ENCODE measurements around the gene LSR.

Gene LSR

GRCh38 chr19:35304036-35304435 lies 55.2 kb downstream of the LSR start:
- no peak for DNase-seq

- no peak for DNase-seq
Observed at GRCh38 chr19:35305181-35305580, 56.4 kb downstream of the LSR start.

GRCh38 chr19:35306473-35307246 lies 57.9 kb downstream of the LSR start:
- no peak for DNase-seq

- DNase-seq = no peak
Observed at GRCh38 chr19:35307931-35308330, 59.1 kb downstream of the LSR start.

DNA sequence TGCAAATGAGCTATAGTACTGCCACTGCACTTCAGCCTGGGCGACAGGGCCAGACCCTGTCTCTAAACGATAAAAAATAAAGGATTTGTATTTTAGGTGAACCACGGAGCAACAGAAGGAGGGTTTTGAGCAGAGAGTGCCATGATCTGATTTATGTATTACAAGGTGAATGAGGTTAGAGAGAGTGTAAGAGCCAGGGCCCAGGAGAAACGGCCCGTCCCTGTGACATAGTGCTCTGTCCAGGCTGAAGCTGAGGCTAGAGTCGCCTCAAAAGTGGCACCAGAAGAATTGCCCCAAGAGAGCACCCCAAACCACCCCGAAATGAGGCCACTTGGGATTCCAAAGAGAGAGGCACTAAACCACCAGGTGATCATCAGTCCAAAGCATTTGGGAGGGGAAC lies 60.1 kb downstream of the LSR start:
- no peak for DNase-seq

DNA sequence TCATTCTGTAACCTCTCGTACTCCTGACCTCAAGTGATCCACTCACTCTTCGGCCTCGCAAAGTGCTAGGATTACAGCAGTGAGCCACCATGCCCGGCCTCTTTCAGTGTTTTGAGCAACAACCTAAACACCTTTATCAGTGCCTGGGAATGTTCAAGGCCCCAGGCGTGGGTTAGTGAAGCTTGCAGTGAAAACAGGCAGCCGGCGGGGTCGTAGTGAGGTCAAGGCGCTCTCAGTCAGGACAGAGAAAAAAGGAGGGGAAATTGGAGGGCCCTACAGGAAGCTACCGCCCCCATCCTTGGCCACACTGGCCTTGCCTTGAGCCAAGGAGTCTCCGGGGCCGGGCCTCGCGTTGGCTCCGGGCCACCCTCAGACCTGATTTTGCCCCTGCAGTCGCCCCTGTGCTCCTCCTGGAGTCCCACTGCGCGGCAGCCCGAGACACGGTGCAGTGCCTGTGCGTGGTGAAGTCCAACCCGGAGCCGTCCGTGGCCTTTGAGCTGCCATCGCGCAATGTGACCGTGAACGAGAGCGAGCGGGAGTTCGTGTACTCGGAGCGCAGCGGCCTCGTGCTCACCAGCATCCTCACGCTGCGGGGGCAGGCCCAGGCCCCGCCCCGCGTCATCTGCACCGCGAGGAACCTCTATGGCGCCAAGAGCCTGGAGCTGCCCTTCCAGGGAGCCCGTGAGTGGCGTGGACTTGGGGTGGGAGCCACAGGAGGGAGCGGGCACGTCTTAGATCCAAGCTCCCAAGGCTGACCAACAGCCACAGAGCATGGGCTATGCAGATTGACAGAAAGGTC lies 60.9 kb downstream of the LSR start:
- no peak for DNase-seq

GRCh38 chr19:35310331-35310730 lies 61.5 kb downstream of the LSR start:
- DNase-seq = no peak

- no peak for DNase-seq
Observed at GRCh38 chr19:35310811-35311465, 62.1 kb downstream of the LSR start.

DNA sequence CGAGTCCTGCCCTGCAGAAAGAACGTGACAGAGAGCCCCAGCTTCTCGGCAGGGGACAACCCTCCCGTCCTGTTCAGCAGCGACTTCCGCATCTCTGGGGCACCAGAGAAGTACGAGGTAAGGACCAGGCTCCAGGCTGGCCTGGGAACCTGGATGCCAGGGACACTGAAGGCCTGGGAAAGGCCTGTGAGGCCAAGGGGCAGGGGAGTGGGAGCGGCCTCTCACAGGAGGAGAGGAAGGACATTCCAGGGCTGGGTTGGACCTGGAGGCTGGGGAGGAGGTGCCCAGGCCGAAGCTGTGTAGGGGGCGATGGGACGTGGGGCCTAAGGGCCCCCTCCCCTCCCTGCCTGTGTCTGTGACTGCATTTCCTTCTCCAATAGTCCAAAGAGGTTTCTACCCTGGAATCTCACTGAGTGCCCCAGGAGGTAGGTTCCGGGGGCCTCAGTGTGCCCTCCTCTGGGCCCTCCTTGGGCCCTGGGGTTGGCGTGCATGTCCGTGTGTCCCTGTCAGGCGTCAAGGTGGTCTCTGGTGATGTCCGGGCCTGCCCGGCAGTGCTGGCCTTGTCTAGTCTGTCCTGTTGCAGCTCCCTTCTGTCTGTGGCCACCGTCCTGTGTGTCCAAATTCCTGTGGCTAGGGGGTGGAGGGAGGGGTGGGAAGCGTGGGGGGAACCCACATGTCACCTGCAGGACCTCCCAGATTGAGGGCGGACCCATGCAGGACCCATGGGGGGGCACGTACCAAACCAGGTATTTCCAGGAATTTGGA lies 63.3 kb downstream of the LSR start:
- DNase-seq = no peak

DNA sequence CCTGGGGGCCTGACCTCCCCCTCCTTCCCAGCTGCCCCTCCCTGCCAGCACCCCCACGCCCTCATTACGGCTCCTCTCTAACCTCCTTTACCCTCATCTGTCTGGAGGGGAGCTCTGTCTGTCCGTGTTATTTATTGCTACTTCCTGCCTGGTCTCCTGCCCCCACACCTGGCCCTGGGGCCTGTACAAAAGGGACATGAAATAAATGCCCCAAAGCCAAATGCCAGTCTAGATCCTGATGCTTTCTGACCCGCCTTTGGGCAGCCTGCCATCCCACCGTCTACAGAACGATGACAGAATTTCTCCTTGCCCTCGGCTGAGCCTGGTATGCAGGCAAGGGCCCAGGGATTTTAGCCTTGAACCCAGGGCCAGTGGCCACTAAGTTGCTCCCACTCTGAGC lies 64.8 kb downstream of the LSR start:
- no peak for DNase-seq

DNA sequence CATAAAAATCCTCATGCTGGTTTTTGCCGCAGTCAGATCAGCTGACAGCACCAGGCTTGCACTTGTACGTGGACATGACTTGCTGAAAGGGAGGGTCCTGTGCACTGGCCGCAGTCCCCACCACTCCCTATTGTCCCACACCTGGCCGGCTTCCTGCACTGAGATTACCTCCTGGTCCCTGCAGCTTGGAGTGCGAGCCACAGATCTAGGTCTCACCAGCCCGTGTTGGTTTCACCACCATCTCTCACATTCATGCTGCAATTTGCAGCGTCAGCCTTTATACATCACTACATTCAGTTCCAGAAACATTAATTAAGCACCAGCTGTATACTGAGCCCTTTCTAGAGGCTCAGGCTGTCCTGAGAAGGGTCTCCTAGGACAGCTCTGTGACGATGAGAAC lies 65.2 kb downstream of the LSR start:
- DNase-seq = no peak

- DNase-seq = no peak
Observed at GRCh38 chr19:35314858-35315470, 66.2 kb downstream of the LSR start.

DNA sequence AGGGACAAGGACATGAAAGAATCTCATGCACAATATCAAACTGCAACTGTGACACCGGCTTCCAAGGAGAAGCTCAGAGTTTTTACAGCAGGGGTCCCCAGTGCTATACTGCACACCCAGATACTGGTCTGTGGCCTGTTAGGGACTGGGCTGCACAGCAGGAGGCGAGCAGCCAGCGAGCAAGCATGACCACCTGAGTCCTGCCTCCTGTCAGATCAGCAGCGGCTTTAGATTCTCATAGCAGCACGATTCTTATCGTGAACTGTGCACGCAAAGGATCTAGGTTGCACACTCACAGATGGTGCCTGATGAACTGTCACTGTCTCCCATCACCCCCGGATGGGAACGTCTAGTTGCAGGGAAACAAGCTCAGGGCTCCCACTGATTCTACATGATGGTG lies 67.1 kb downstream of the LSR start:
- DNase-seq = no peak

- no peak for DNase-seq
Observed at GRCh38 chr19:35316560-35316959, 67.8 kb downstream of the LSR start.

Measured in effector CD4-positive, alpha-beta T cell (primary cell).